ENCODE data around the gene OR14K1.

- no peak for TF ChIP-seq POLR2A (IDR thresholded peaks at IDR 0.05)
- no peak for TF ChIP-seq CTCF (IDR thresholded peaks at IDR 0.05)
- no peak for TF ChIP-seq POLR2AphosphoS5 (IDR thresholded peaks at IDR 0.05)
- no peak for TF ChIP-seq EP300 (IDR thresholded peaks at IDR 0.05)
Measured at GRCh38 chr1:247769603-247770002, 31.2 kb downstream of the OR14K1 start.

All from upper lobe of left lung (tissue), 4 donors.